ENCODE measurements around the gene SCARF2.

The SCARF2 gene

GRCh38 chr22:20434264-20434751 is 3.3 kb downstream of the SCARF2 start:
- no peak for DNase-seq
- no peak for ATAC-seq (ENCODE audit: insufficient read depth, low read depth)

GRCh38 chr22:20433686-20434241 is 3.9 kb downstream of the SCARF2 start:
- Histone ChIP-seq H2AFZ (ENCODE audit: low read depth, low read length) (no peak overlapping the region), H3K4me3 (ENCODE audit: low read depth in 1 of 2, low read length in 2 of 2) (no peak overlapping the region), H4K20me1 (ENCODE audit: insufficient read depth, low read length) (peaks cover 3% of the 10 kb centered on the region; the same call in 1 of the 2 replicates), H3K4me2 (ENCODE audit: insufficient read depth, low read length) (no peak overlapping the region), H3K27me3 (ENCODE audit: insufficient read depth, low read length, poor library complexity) (no peaks in the 10 kb centered on the region), H3K9ac (ENCODE audit: low read depth, low read length) (no peak overlapping the region), H3K79me2 (ENCODE audit: insufficient read depth, low read length) (no peaks in the 10 kb centered on the region), H3K4me1 (ENCODE audit: insufficient read depth, low read length) (peaks cover 11% of the 10 kb centered on the region), H3K9me3 (ENCODE audit: insufficient read depth, low read length, severe bottlenecking) (no peaks in the 10 kb centered on the region), H3K36me3 (ENCODE audit: insufficient read depth, low read length) (no peaks in the 10 kb centered on the region), H3K27ac (ENCODE audit: low read length) (no peak overlapping the region)
- ATAC-seq (ENCODE audit: insufficient read depth, low read depth) = no peak
- no peak for DNase-seq
- TF ChIP-seq CTCF (IDR thresholded peaks at IDR 0.05; ENCODE audit: borderline replicate concordance, extremely low read depth, low read length, poor library complexity, severe bottlenecking) (no peak), EZH2 (IDR thresholded peaks at IDR 0.05; ENCODE audit: borderline replicate concordance, low read depth, low read length, severe bottlenecking) (no peak)

More at GRCh38 chr22:20434264-20434751, 3.3 kb downstream of the SCARF2 start:
- Histone ChIP-seq H3K9me3 (ENCODE audit: insufficient read depth, low read length, severe bottlenecking) (no peaks in the 10 kb centered on the region), H3K4me3 (ENCODE audit: low read depth in 1 of 2, low read length in 2 of 2) (no peak overlapping the region), H3K79me2 (ENCODE audit: insufficient read depth, low read length) (no peaks in the 10 kb centered on the region), H3K4me1 (ENCODE audit: insufficient read depth, low read length) (peaks cover 6% of the 10 kb centered on the region), H2AFZ (ENCODE audit: low read depth, low read length) (no peak overlapping the region), H3K4me2 (ENCODE audit: insufficient read depth, low read length) (no peak overlapping the region), H3K36me3 (ENCODE audit: insufficient read depth, low read length) (no peaks in the 10 kb centered on the region), H3K27ac (ENCODE audit: low read length) (no peak overlapping the region), H4K20me1 (ENCODE audit: insufficient read depth, low read length) (peaks cover 3% of the 10 kb centered on the region; the same call in 1 of the 2 replicates), H3K27me3 (ENCODE audit: insufficient read depth, low read length, poor library complexity) (no peaks in the 10 kb centered on the region), H3K9ac (ENCODE audit: low read depth, low read length) (no peak overlapping the region)
- no peak for TF ChIP-seq CTCF (IDR thresholded peaks at IDR 0.05; ENCODE audit: borderline replicate concordance, extremely low read depth, low read length, poor library complexity, severe bottlenecking)
- no peak for TF ChIP-seq EZH2 (IDR thresholded peaks at IDR 0.05; ENCODE audit: borderline replicate concordance, low read depth, low read length, severe bottlenecking)

GRCh38 chr22:20433191-20433590 is 4.4 kb downstream of the SCARF2 start:
- Histone ChIP-seq H3K27me3 (ENCODE audit: insufficient read depth, low read length, poor library complexity) (no peaks in the 10 kb centered on the region), H4K20me1 (ENCODE audit: insufficient read depth, low read length) (peaks cover 3% of the 10 kb centered on the region; the same call in 1 of the 2 replicates)
- TF ChIP-seq CTCF (IDR thresholded peaks at IDR 0.05; ENCODE audit: borderline replicate concordance, extremely low read depth, low read length, poor library complexity, severe bottlenecking) (no peak), EZH2 (IDR thresholded peaks at IDR 0.05; ENCODE audit: borderline replicate concordance, low read depth, low read length, severe bottlenecking) (no peak)

More at GRCh38 chr22:20433191-20433590, 4.4 kb downstream of the SCARF2 start:
- Histone ChIP-seq H3K4me2 (ENCODE audit: insufficient read depth, low read length) (no peak overlapping the region), H3K4me1 (ENCODE audit: insufficient read depth, low read length) (peaks cover 12% of the 10 kb centered on the region), H3K4me3 (ENCODE audit: low read depth in 1 of 2, low read length in 2 of 2) (no peak overlapping the region), H2AFZ (ENCODE audit: low read depth, low read length) (no peak overlapping the region), H3K36me3 (ENCODE audit: insufficient read depth, low read length) (no peaks in the 10 kb centered on the region), H3K27ac (ENCODE audit: low read length) (no peak overlapping the region), H3K9ac (ENCODE audit: low read depth, low read length) (no peak overlapping the region), H3K79me2 (ENCODE audit: insufficient read depth, low read length) (no peaks in the 10 kb centered on the region), H3K9me3 (ENCODE audit: insufficient read depth, low read length, severe bottlenecking) (no peaks in the 10 kb centered on the region)
- DNase-seq (no peak), ATAC-seq (ENCODE audit: insufficient read depth, low read depth) (no peak)
